Loucy (cell line): ENCODE results near the gene MRTFA.

Experiments
- H2AFZ ChIP-seq: fragments of 200-600 bp; sonication (generic); 2 replicates; pipeline ENCODE4 v1.6.0; 2016; ENCODE audit warnings: antibody characterized with exemption, mild to moderate bottlenecking, low read length, moderate library complexity
- H3F3A ChIP-seq: fragments of 200-600 bp; 2 replicates; pipeline ENCODE4 v1.6.0; 2016; ENCODE audit warnings: antibody characterized with exemption, low read depth, mild to moderate bottlenecking
- H3K27me3 ChIP-seq: fragments of 200-600 bp; sonication (generic); 2 replicates; pipeline ENCODE4 v1.6.1; 2014; ENCODE audit warnings: low read length, mild to moderate bottlenecking; ENCODE audit not compliant: insufficient read depth, poor library complexity, severe bottlenecking
- H3K36me3 ChIP-seq: fragments of 200-600 bp; sonication (generic); 2 replicates; pipeline ENCODE4 v1.6.1; 2016; ENCODE audit warnings: low read length; ENCODE audit not compliant: insufficient read depth
- H3K4me1 ChIP-seq: fragments of 200-600 bp; sonication (generic); 2 replicates; pipeline ENCODE4 v1.5.1; 2014; ENCODE audit warnings: low read length, mild to moderate bottlenecking; ENCODE audit not compliant: insufficient read depth, poor library complexity, severe bottlenecking
- H3K4me2 ChIP-seq: fragments of 200-600 bp; sonication (generic); 2 replicates; pipeline ENCODE4 v1.6.0; 2014; ENCODE audit warnings: antibody characterized with exemption, low read length, low read depth, mild to moderate bottlenecking; ENCODE audit not compliant: poor library complexity, severe bottlenecking
- H3K4me3 ChIP-seq: fragments of 200-600 bp; sonication (generic); 2 replicates; pipeline ENCODE4 v1.5.1; 2014; ENCODE audit warnings: low read length, mild to moderate bottlenecking, mixed read lengths; ENCODE audit not compliant: poor library complexity, severe bottlenecking
- H3K79me2 ChIP-seq: fragments of 200-600 bp; sonication (generic); 2 replicates; pipeline ENCODE4 v1.6.1; 2014; ENCODE audit warnings: low read length; ENCODE audit not compliant: insufficient read depth
- H3K9ac ChIP-seq: fragments of 200-600 bp; sonication (generic); 2 replicates; pipeline ENCODE4 v1.6.0; 2014; ENCODE audit warnings: mild to moderate bottlenecking, low read depth, low read length, moderate library complexity; ENCODE audit not compliant: poor library complexity, severe bottlenecking
- H3K9me2 ChIP-seq: fragments of 200-600 bp; sonication (generic); replicated peaks from 2 replicates; pipeline ENCODE4 v1.6.1; 2016; ENCODE audit warnings: low read depth, low read length, mixed read lengths
- H3K9me3 ChIP-seq: fragments of 200-600 bp; sonication (generic); 2 replicates; pipeline ENCODE4 v1.6.1; 2014; ENCODE audit warnings: mild to moderate bottlenecking, antibody characterized with exemption, low read length, low read depth; ENCODE audit not compliant: insufficient read depth
- H4K20me1 ChIP-seq: fragments of 200-600 bp; sonication (generic); 2 replicates; pipeline ENCODE4 v1.6.0; 2014; ENCODE audit warnings: antibody characterized with exemption, low read length, mild to moderate bottlenecking; ENCODE audit not compliant: insufficient read depth, poor library complexity, severe bottlenecking
- CTCF ChIP-seq: fragments of 200-600 bp; sonication (generic); conservative IDR thresholded peaks from 2 replicates; pipeline ENCODE4 v1.5.1; 2014; ENCODE audit warnings: mild to moderate bottlenecking, antibody characterized with exemption, low read length
- EZH2phosphoT487 ChIP-seq: fragments of 200-600 bp; IDR thresholded peaks from 2 replicates; pipeline ENCODE4 v1.6.1; 2018; ENCODE audit warnings: antibody characterized with exemption, mild to moderate bottlenecking, moderate library complexity, borderline replicate concordance

Gene MRTFA

GRCh38 chr22:40443732-40444131, 192.8 kb downstream of the MRTFA start:
- Histone ChIP-seq H3K79me2 (peaks cover 90% of the 10 kb centered on the region), H2AFZ (no peak overlapping the region), H3K9me2 (no peaks in the 10 kb centered on the region), H3K9ac (no peak overlapping the region), H3F3A (no peaks in the 10 kb centered on the region), H3K9me3 (no peaks in the 10 kb centered on the region), H3K4me3 (no peak overlapping the region), H4K20me1 (peaks cover 47% of the 10 kb centered on the region), H3K4me2 (no peak overlapping the region), H3K36me3 (peaks cover 34% of the 10 kb centered on the region; the same call in 1 of the 2 replicates), H3K4me1 (no peaks in the 10 kb centered on the region), H3K27me3 (no peaks in the 10 kb centered on the region)
- no peak for TF ChIP-seq CTCF
- no peak for TF ChIP-seq EZH2phosphoT487

- Histone ChIP-seq H3F3A (no peaks in the 10 kb centered on the region), H3K36me3 (peaks cover 28% of the 10 kb centered on the region; the same call in 1 of the 2 replicates), H3K79me2 (peaks cover 85% of the 10 kb centered on the region), H4K20me1 (peaks cover 37% of the 10 kb centered on the region), H3K27me3 (no peaks in the 10 kb centered on the region), H2AFZ (no peak overlapping the region), H3K4me3 (no peak overlapping the region), H3K9me3 (no peaks in the 10 kb centered on the region), H3K4me2 (no peak overlapping the region), H3K4me1 (no peaks in the 10 kb centered on the region), H3K9me2 (no peaks in the 10 kb centered on the region), H3K9ac (no peak overlapping the region)
- TF ChIP-seq CTCF (no peak), EZH2phosphoT487 (no peak)
Observed at GRCh38 chr22:40441761-40442390, 194.6 kb downstream of the MRTFA start.

GRCh38 chr22:40436505-40437431, 199.8 kb downstream of the MRTFA start:
- Histone ChIP-seq H3K9ac (no peak overlapping the region), H3F3A (no peaks in the 10 kb centered on the region), H3K36me3 (peaks cover 49% of the 10 kb centered on the region), H4K20me1 (peaks cover 27% of the 10 kb centered on the region), H3K27me3 (no peaks in the 10 kb centered on the region), H3K4me2 (no peak overlapping the region), H3K4me3 (no peak overlapping the region), H3K9me3 (no peaks in the 10 kb centered on the region), H3K4me1 (peaks cover 7% of the 10 kb centered on the region), H3K9me2 (no peaks in the 10 kb centered on the region), H2AFZ (no peak overlapping the region), H3K79me2 (peaks cover 45% of the 10 kb centered on the region; the same call in 1 of the 2 replicates)
- no peak for TF ChIP-seq EZH2phosphoT487
- peak; percentile 81 for TF ChIP-seq CTCF
